ENCODE measurements around the gene NPTX1.
"Not testable (repeated sequence)": the region's sequence is repeated elsewhere in the genome, so short reads cannot be mapped to it uniquely, and the experiment has no call there.

NPTX1 gene, protein sequence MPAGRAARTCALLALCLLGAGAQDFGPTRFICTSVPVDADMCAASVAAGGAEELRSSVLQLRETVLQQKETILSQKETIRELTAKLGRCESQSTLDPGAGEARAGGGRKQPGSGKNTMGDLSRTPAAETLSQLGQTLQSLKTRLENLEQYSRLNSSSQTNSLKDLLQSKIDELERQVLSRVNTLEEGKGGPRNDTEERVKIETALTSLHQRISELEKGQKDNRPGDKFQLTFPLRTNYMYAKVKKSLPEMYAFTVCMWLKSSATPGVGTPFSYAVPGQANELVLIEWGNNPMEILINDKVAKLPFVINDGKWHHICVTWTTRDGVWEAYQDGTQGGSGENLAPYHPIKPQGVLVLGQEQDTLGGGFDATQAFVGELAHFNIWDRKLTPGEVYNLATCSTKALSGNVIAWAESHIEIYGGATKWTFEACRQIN

GRCh38 chr17:80475910-80476876 lies at the start of gene NPTX1:
TSS of gene NPTX1 (minus strand) at chr17:80476607. CDS start at chr17:80476446, 161 bp downstream.
- DNase-seq: peak; percentile 25

DNA sequence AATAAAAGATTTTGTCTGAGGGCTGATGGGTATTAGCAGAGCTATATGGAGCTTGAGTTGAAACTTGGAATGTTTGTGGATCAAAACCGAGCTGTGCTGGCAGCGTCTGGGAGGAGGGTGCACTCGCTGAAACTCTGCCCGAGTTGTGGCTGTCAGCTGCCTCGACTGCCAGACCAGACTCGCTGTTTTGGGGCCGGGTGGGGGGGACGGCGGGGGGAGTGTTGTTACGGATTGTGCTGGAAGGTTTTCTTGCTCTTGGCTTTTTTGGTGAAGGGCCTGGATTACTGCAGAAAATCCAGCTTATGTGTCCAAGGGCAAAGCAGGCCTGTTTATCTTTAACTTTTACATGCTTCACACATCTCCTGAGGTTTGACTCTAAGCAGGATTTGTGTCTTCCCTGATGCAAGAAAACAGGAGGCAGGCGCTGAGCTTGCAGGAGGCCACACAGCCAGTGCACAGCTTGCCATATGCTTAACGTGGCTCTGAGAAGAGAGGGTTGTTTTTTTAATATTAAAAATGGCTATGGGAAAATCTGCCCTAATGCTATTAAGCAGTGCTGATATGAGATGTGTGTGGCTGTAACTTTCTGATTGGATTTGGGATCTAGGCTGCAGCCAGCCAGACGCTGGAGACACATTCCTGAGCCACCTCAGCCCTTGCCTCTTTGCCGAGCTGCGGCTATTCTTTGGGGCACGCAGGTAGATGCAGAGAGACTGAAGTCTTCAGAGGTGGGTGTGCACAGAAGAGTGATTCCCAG lies 47.7 kb upstream of the NPTX1 start:
- DNase-seq: no peak

DNA sequence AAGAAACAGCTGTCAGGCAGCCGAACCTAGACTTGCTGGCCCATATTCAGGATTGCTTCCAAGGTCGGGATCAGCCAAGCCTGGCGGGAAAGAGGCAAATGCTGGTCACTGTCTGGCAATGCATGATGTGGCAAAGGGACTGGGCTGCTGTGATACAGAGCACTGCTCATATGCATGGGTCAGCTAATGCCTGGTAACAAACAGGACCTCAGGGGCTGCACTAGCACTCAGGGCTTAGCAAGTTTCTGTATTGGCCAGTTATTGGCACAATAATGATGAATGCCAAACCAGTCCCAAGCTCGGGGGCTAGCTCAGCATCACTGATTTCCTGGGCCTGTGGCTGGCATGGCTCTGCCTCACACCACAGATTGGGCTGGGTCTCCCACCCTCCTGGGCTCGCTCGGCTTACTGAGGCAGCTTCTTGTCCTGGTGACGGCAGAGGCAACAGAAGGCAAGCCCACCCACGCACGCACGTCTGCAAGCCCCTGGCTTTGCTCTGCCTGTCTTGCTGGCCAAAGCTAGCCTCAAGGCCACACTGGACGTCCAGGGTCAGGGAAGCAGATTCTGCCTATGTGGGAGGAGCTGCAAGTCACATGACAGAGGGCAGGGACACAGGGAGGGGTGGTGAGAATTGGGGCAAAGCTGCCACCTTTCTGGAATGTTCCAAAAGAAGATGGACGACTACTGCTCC lies 46.8 kb upstream of the NPTX1 start:
- no peak for DNase-seq

GRCh38 chr17:80520810-80521455 lies 44.5 kb upstream of the NPTX1 start:
- no peak for DNase-seq

DNA sequence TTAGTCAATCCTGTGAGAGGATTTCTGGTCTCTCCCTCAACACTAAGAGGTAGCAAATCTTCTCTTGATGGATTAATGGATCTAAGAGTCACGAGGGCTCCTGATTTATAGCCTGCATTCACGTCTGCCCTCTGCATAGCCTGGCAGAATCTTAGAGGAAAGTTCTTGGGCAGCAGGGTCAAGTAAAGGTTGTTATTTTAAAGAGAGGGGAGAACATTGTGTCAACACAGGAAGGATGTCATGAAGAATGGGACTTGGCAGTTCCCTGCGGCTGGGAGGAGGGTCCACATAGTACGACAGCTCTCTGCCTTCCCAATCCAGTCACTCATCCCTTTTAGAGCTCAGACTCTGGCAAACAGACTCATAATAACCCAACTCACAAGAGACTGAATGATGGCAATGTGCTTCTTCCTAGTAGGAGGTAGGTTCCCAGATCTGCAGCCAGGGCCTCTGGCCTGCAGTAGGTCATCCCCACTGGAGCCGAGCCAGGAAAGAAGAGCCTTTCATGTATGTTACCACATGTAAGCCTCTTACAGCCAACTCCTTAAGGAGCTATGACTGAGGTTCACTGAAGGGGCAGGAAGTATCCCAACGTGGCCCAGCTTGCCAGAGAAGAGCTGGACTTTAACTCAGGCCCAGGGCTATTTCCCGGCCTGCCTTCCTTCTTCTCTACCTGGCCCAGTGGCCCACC lies 42.8 kb upstream of the NPTX1 start:
- no peak for DNase-seq

DNA sequence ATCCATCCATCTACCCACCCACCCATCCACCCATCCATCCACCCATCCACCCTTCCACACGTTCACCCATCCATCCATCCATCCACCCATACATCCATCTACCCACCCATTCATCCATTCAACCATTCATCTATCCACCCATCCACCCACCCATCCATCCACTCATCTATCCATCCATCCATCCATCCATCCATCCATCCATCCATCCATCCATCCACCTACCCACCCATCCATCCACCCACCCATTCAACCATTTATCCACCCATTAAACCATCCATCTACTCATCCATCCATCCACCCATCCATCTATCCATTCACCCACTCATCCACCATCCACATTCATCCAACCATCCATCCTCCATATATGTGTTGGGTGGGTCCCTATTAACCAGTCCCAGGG lies 42.0 kb upstream of the NPTX1 start:
- DNase-seq: no peak

- DNase-seq: no peak
Observed at GRCh38 chr17:80517641-80518040, 41.2 kb upstream of the NPTX1 start.

- DNase-seq: no peak
Observed at GRCh38 chr17:80516171-80516932, 39.9 kb upstream of the NPTX1 start.

DNA sequence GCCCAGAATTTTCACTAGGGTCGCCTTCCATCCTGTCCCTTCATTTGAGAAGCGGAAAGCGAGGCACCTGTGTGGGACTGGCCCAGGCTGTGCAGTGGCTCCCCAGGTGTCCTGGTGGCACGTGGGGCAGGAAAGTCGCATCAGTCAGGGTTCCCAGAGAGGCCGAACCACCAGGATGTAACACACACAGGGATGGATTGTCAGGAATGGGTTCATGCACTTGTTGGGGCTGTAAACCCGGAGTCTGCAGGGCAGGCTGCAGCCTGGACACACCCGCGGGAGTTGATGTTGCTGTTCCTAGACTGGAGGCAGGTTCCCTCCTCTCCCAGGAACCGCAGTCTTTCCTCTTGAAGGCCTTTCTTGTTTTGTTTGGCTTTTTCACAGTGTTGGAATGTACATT lies 37.5 kb upstream of the NPTX1 start:
- DNase-seq: no peak

GRCh38 chr17:80513201-80513600 lies 36.8 kb upstream of the NPTX1 start:
- no peak for DNase-seq

- no peak for DNase-seq
Observed at GRCh38 chr17:80512233-80512632, 35.8 kb upstream of the NPTX1 start.

GRCh38 chr17:80511222-80512180 lies 35.1 kb upstream of the NPTX1 start:
- DNase-seq: no peak

GRCh38 chr17:80510772-80511171 lies 34.4 kb upstream of the NPTX1 start:
- no peak for DNase-seq

- DNase-seq: no peak
Observed at GRCh38 chr17:80510132-80510531, 33.7 kb upstream of the NPTX1 start.

DNA sequence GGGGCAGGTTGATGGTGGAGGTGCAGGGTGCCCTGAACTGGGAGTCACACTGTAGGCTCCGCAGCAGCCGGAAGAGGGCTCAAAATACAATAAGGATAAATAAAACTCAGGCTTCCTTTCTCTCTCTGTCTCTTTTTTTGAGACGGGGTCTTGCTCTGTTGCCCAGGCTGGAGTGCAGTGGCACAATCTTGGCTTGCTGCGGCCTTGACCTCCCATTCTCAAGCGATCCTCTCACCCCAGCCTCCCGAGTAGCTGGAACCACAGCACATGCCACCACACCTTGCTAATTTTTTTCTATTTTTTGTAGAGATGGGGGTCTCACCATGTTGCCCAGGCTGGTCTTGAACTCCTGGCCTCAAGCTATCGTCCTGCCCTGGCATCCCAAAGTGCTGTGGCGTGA lies 32.9 kb upstream of the NPTX1 start:
- no peak for DNase-seq

- no peak for DNase-seq
Observed at GRCh38 chr17:80507965-80508364, 31.6 kb upstream of the NPTX1 start.

GRCh38 chr17:80507177-80507576 lies 30.8 kb upstream of the NPTX1 start:
- not testable (repeated sequence) for DNase-seq

GRCh38 chr17:80504686-80505413 lies 28.4 kb upstream of the NPTX1 start:
- DNase-seq: no peak
